ENCODE measurements around the gene EHBP1. TPM values are rescaled to one million over a fixed set of nuclear protein-coding genes. Genes with fewer than 3 reads are reported as not detected.

EHBP1 gene
- polyA plus RNA-seq, 1 of the 3 experiments (the other 2 are of a cell fraction), result 62.7 TPM

GRCh38 chr2:62663411-62663810 is 42.1 kb upstream of the EHBP1 start:
- H3K4me1 ChIP-seq (ENCODE audit: control insufficient read depth in 1 of 2, insufficient read depth in 2 of 2, low read depth in 1 of 2, low read length in 1 of 2), result peaks cover 26 to 27% of the 10 kb centered on the region in 2 experiments
- H3K9ac ChIP-seq, result no peak overlapping the region
- ChIA-PET POLR2A (no interaction called here), CTCF (interaction anchor here (0.6 to 4.4 kb wide), 2 partner anchors 206 to 385 kb away, joined by 3 to 19 read pairs; no protein-coding TSS in a partner anchor)
- H3K4me3 ChIP-seq (ENCODE audit: low read depth in 2 of 2, low read length in 1 of 2), result no peak overlapping the region; a peak in 1 of 4 replicates
- no peaks in the 10 kb centered on the region for H4K20me1 ChIP-seq (ENCODE audit: insufficient read depth)
- H3F3A ChIP-seq (replicated peaks; ENCODE audit: insufficient read depth), result no peaks in the 10 kb centered on the region
- no peaks in the 10 kb centered on the region for H3K9me2 ChIP-seq
- no peaks in the 10 kb centered on the region for H3K9me3 ChIP-seq
- no peaks in the 10 kb centered on the region for H3K79me2 ChIP-seq (ENCODE audit: insufficient read depth)
- no peaks in the 10 kb centered on the region for H3K36me3 ChIP-seq (replicated peaks in 1 of 2; ENCODE audit: control insufficient read depth in 1 of 2, insufficient read depth in 2 of 2, low read length in 1 of 2)
- peak overlapping the region; percentile 73 to 93 for H3K27ac ChIP-seq (ENCODE audit: low read depth in 2 of 2, low read length in 1 of 2)
- H2AFZ ChIP-seq (ENCODE audit: low read depth), result peak overlapping the region; percentile 29; the same call in 1 of the 2 replicates
- H3K4me2 ChIP-seq, result peak overlapping the region; percentile 24; the same call in 1 of the 2 replicates
- H3K27me3 ChIP-seq (ENCODE audit: insufficient read depth), result no peaks in the 10 kb centered on the region
- peak; percentile 22 for DNase-seq
- TF ChIP-seq YY1 (IDR thresholded peaks at IDR 0.05; ENCODE audit: low read depth) (no peak), ELF1 (IDR thresholded peaks at IDR 0.05) (no peak), FOSL2 (IDR thresholded peaks at IDR 0.05; ENCODE audit: borderline replicate concordance, low read depth) (no peak; the same call in 1 of the 2 replicates), CTCF (IDR thresholded peaks at IDR 0.05) (no peak), RAD21 (IDR thresholded peaks at IDR 0.05; ENCODE audit: low read length) (peak; percentile 17; the same call in 1 of the 2 replicates), RFX5 (IDR thresholded peaks at IDR 0.05; ENCODE audit: low read length) (no peak), CHD2 (IDR thresholded peaks at IDR 0.05; ENCODE audit: low read length, partially characterized antibody) (peak; percentile 42), MXI1 (IDR thresholded peaks at IDR 0.05; ENCODE audit: low read depth, low read length) (no peak), MEF2A (IDR thresholded peaks at IDR 0.05; ENCODE audit: borderline replicate concordance, low read depth) (peak; percentile 49; the same call in 1 of the 2 replicates), JUND (IDR thresholded peaks at IDR 0.05) (peak; percentile 78), SMC3 (IDR thresholded peaks at IDR 0.05; ENCODE audit: low read depth, low read length) (no peak), TEAD4 (IDR thresholded peaks at IDR 0.05; ENCODE audit: borderline replicate concordance, insufficient read depth) (peak; percentile 84), USF2 (IDR thresholded peaks at IDR 0.05; ENCODE audit: borderline replicate concordance, low read depth, low read length) (no peak), FOXM1 (IDR thresholded peaks at IDR 0.05; ENCODE audit: low read depth) (peak; percentile 59; the same call in 1 of the 2 replicates), REST (IDR thresholded peaks at IDR 0.05; ENCODE audit: low read depth, low read length) (no peak), TAF1 (IDR thresholded peaks at IDR 0.05; ENCODE audit: borderline replicate concordance, low read depth, low read length) (no peak), GABPA (IDR thresholded peaks at IDR 0.05; ENCODE audit: low read depth) (no peak), NFIC (IDR thresholded peaks at IDR 0.05; ENCODE audit: borderline replicate concordance) (peak; percentile 89), RCOR1 (IDR thresholded peaks at IDR 0.05; ENCODE audit: low read length) (peak; percentile 82)
- TF ChIP-seq, protein P1, sequence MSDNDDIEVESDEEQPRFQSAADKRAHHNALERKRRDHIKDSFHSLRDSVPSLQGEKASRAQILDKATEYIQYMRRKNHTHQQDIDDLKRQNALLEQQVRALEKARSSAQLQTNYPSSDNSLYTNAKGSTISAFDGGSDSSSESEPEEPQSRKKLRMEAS (IDR thresholded peaks at IDR 0.05; ENCODE audit: low read depth), result no peak
- TF ChIP-seq, protein P2, sequence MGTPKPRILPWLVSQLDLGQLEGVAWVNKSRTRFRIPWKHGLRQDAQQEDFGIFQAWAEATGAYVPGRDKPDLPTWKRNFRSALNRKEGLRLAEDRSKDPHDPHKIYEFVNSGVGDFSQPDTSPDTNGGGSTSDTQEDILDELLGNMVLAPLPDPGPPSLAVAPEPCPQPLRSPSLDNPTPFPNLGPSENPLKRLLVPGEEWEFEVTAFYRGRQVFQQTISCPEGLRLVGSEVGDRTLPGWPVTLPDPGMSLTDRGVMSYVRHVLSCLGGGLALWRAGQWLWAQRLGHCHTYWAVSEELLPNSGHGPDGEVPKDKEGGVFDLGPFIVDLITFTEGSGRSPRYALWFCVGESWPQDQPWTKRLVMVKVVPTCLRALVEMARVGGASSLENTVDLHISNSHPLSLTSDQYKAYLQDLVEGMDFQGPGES (IDR thresholded peaks at IDR 0.05; ENCODE audit: low read depth, low read length), result no peak
- TF ChIP-seq, protein P3, sequence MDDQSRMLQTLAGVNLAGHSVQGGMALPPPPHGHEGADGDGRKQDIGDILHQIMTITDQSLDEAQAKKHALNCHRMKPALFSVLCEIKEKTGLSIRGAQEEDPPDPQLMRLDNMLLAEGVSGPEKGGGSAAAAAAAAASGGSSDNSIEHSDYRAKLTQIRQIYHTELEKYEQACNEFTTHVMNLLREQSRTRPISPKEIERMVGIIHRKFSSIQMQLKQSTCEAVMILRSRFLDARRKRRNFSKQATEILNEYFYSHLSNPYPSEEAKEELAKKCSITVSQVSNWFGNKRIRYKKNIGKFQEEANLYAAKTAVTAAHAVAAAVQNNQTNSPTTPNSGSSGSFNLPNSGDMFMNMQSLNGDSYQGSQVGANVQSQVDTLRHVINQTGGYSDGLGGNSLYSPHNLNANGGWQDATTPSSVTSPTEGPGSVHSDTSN (IDR thresholded peaks at IDR 0.05), result peak; percentile 92
- TF ChIP-seq, protein P4, sequence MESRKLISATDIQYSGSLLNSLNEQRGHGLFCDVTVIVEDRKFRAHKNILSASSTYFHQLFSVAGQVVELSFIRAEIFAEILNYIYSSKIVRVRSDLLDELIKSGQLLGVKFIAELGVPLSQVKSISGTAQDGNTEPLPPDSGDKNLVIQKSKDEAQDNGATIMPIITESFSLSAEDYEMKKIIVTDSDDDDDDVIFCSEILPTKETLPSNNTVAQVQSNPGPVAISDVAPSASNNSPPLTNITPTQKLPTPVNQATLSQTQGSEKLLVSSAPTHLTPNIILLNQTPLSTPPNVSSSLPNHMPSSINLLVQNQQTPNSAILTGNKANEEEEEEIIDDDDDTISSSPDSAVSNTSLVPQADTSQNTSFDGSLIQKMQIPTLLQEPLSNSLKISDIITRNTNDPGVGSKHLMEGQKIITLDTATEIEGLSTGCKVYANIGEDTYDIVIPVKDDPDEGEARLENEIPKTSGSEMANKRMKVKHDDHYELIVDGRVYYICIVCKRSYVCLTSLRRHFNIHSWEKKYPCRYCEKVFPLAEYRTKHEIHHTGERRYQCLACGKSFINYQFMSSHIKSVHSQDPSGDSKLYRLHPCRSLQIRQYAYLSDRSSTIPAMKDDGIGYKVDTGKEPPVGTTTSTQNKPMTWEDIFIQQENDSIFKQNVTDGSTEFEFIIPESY (IDR thresholded peaks at IDR 0.05; ENCODE audit: borderline replicate concordance, low read depth), result no peak
